ENCODE measurements around the gene CAMK2D.

Gene CAMK2D

DNA sequence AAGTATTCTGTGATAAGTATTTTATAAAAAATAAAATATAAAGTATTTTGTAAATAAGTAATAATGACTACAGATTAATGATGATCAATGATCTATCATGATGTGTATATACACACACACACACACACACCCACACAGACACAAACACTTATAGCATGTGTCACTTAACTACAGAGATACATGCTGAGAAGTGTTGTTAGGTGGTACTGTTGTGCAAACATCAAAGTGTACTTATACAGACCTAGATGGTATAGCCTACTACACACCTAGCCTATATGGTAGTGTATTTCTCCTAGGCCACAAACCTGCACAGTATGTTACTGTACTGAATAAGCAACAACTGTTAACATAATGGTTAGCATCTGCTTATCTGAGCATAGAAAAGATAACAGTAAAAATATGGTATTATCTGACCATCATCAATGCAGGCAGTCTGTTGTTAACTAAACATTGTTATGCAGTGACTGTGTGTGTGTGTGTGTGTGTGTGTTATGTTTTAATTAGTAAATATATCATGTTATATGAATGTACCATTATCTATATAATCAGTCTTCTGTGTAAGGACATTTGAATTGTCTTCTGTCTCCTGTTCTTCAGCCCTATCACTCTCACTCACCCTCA, 138.2 kb downstream of the CAMK2D start:
- peak; percentile 22 for DNase-seq (ENCODE audit: low read depth)
- TF ChIP-seq CTCF (conservative IDR thresholded peaks at IDR 0.05; ENCODE audit: low read length): no peak
- H3K4me3 ChIP-seq (ENCODE audit: low read length): no peak overlapping the region

GRCh38 chr4:113621633-113622032, 139.9 kb downstream of the CAMK2D start:
- no peak for TF ChIP-seq CTCF (conservative IDR thresholded peaks at IDR 0.05; ENCODE audit: low read length)
- DNase-seq (ENCODE audit: low read depth): no peak

GRCh38 chr4:113620032-113620431, 141.5 kb downstream of the CAMK2D start:
- H3K4me3 ChIP-seq (ENCODE audit: low read length): no peak overlapping the region
- no peak for DNase-seq (ENCODE audit: low read depth)
- TF ChIP-seq CTCF (conservative IDR thresholded peaks at IDR 0.05; ENCODE audit: low read length): no peak

More at GRCh38 chr4:113621633-113622032, 139.9 kb downstream of the CAMK2D start:
- no peak overlapping the region for H3K4me3 ChIP-seq (ENCODE audit: low read length)

- H3K4me3 ChIP-seq (ENCODE audit: low read length): no peak overlapping the region
- TF ChIP-seq CTCF (conservative IDR thresholded peaks at IDR 0.05; ENCODE audit: low read length): no peak
- no peak for DNase-seq (ENCODE audit: low read depth)
Measured at GRCh38 chr4:113619526-113619925, 142.0 kb downstream of the CAMK2D start.

- DNase-seq (ENCODE audit: low read depth): peak; percentile 15
- no peak for TF ChIP-seq CTCF (conservative IDR thresholded peaks at IDR 0.05; ENCODE audit: low read length)
- H3K4me3 ChIP-seq (ENCODE audit: low read length): no peak overlapping the region
Measured at GRCh38 chr4:113618205-113618604, 143.3 kb downstream of the CAMK2D start.

GRCh38 chr4:113617195-113617594, 144.3 kb downstream of the CAMK2D start:
- no peak for DNase-seq (ENCODE audit: low read depth)
- H3K4me3 ChIP-seq (ENCODE audit: low read length): no peak overlapping the region
- TF ChIP-seq CTCF (conservative IDR thresholded peaks at IDR 0.05; ENCODE audit: low read length): no peak

DNA sequence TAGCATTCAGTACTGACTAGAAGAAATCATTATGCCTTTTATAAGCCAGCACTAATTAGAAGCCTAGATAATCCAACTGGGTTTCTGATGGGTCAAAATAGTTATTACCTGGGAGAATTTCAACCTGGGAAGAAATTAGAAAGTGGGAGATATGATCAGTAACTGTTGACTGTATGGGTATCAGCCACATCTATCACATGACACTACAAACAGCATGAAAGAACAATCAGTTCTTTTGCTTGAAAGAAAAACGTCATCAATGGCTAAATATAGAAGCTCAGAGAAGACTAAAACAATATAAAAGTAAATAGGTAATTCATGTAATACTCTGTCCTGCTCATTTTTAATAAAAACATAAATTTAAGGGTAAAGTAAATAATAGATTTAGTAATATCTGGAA, 145.1 kb downstream of the CAMK2D start:
- DNase-seq (ENCODE audit: low read depth): no peak
- H3K4me3 ChIP-seq (ENCODE audit: low read length): no peak overlapping the region
- TF ChIP-seq CTCF (conservative IDR thresholded peaks at IDR 0.05; ENCODE audit: low read length): no peak
